K562 (cell line): Measurements from ENCODE around the gene UBAP1L. TPM values are rescaled to one million over a fixed set of nuclear protein-coding genes. Genes with fewer than 3 reads are reported as not detected.

Experiments used
- CBX5 ChIP-seq: IDR thresholded peaks from 2 replicates; pipeline ENCODE4 v1.6.1; 2014; ENCODE audit warnings: low read depth, borderline replicate concordance
- DDX20 ChIP-seq: fragments of 450-650 bp; IDR thresholded peaks from 2 replicates; pipeline ENCODE4 v1.6.1; 2016; ENCODE audit warnings: missing genetic modification characterization, low read depth, mild to moderate bottlenecking, missing compliant biosample characterization, moderate library complexity
- ETV5 ChIP-seq: sonication (generic); formaldehyde crosslinking; IDR thresholded peaks from 2 replicates; pipeline ENCODE4 v1.4.0; 2020; ENCODE audit warnings: low read depth, mild to moderate bottlenecking, missing genetic modification reagents
- FUS ChIP-seq: fragments of 200-400 bp; formaldehyde crosslinking; optimal IDR thresholded peaks from 2 replicates; pipeline ENCODE3; 2017; ENCODE audit warnings: low read depth, low read length
- HNRNPLL ChIP-seq: fragments of 200-400 bp; formaldehyde crosslinking; IDR thresholded peaks from 2 replicates; pipeline ENCODE4 v1.6.1; 2017; ENCODE audit warnings: low read length, low read depth, mild to moderate bottlenecking; ENCODE audit not compliant: poor library complexity, severe bottlenecking
- MIER1 ChIP-seq: fragments of 450-650 bp; IDR thresholded peaks from 2 replicates; pipeline ENCODE4 v1.6.1; 2016; ENCODE audit warnings: antibody characterized with exemption, mild to moderate bottlenecking, low read depth
- MXI1 ChIP-seq: IDR thresholded peaks from 2 replicates; pipeline ENCODE4 v1.6.1; 2011; ENCODE audit warnings: low read depth, mild to moderate bottlenecking, improper control_type of control experiment, low read length
- NCOR1 ChIP-seq: fragments of 450-650 bp; IDR thresholded peaks from 2 replicates; pipeline ENCODE4 v1.6.1; 2016; ENCODE audit warnings: mild to moderate bottlenecking, moderate library complexity
- NFIC ChIP-seq: fragments of 450-650 bp; IDR thresholded peaks from 2 replicates; pipeline ENCODE4 v1.6.1; 2017; ENCODE audit warnings: mild to moderate bottlenecking, inconsistent platforms
- PHF8 ChIP-seq: fragments of 200-600 bp; sonication (generic); IDR thresholded peaks from 2 replicates; pipeline ENCODE4 v1.6.1; 2012; ENCODE audit warnings: mixed run types, mild to moderate bottlenecking, inconsistent platforms, low read length, moderate library complexity, borderline replicate concordance
- PYGO2 ChIP-seq: fragments of 450-650 bp; IDR thresholded peaks from 2 replicates; pipeline ENCODE4 v1.6.1; 2016; ENCODE audit warnings: mild to moderate bottlenecking, missing genetic modification characterization, moderate library complexity, missing compliant biosample characterization
- SMARCC2 ChIP-seq: fragments of 450-650 bp; IDR thresholded peaks from 2 replicates; pipeline ENCODE4 v1.6.1; 2017; ENCODE audit warnings: antibody characterized with exemption, moderate library complexity, mild to moderate bottlenecking, low read depth
- TBP ChIP-seq: optimal IDR thresholded peaks from 2 replicates; pipeline ENCODE3; 2011; ENCODE audit warnings: low read depth, low read length, improper control_type of control experiment
- TEAD2 ChIP-seq: fragments of 450-650 bp; IDR thresholded peaks from 2 replicates; pipeline ENCODE4 v1.6.1; 2016; ENCODE audit warnings: missing genetic modification characterization, control low read depth, missing compliant biosample characterization
- TRIM24 ChIP-seq, 2 experiments: fragments of 450-650 bp; IDR thresholded peaks; 2 replicates each; pipeline ENCODE4 v1.6.1; 2016
- ZBED1 ChIP-seq: IDR thresholded peaks from 2 replicates; pipeline ENCODE4 v1.6.1; 2014
- ZBTB17 ChIP-seq: fragments of 450-650 bp; formaldehyde crosslinking; IDR thresholded peaks from 2 replicates; pipeline ENCODE4 v1.4.0; 2020; ENCODE audit warnings: mild to moderate bottlenecking
- polyA plus RNA-seq, 8 experiments: library from polyadenylated mRNA; depleted of rRNA in 4 of 8; stranded (reverse) in 5 of 8; unstranded in 3 of 8; fragments of >200 nt; fragmentation: Nextera tagmentation in 2 of 8; fragmentation: Illumina TruSeq in 1 of 8; extraction: Ambion mirVana in 2 of 8; extraction: Trizol in 1 of 8; gene quantifications; 2 replicates each; pipeline versions ENCODE4 v1.2.1 to v1.2.3, GENCODE V29; 2011 to 2014; ENCODE audit warnings: inconsistent platforms in 1 of 8, missing spikeins in 1 of 8
- total RNA-seq, 7 experiments: library from RNA; depleted of rRNA in 6 of 7; stranded (reverse); fragments of >200 nt in 6 of 7; fragmentation: Illumina TruSeq in 2 of 7; extraction: Trizol in 2 of 7; gene quantifications; 2 replicates each; pipeline versions ENCODE4 v1.2.1 to v1.2.3, GENCODE V29; 2011 to 2021; ENCODE audit warnings: low replicate concordance in 1 of 7
- TF ChIP-seq, protein P1 (sequence below), 2 experiments: IDR thresholded peaks in 1 of 2; conservative IDR thresholded peaks in 1 of 2; 2 replicates each; pipeline ENCODE4 v1.6.1; 2016; ENCODE audit warnings: low read depth in 2 of 2, mild to moderate bottlenecking in 1 of 2, missing compliant biosample characterization in 1 of 2, missing genetic modification characterization in 1 of 2, moderate library complexity in 1 of 2
- TF ChIP-seq, protein P2 (sequence below): sonication (generic); formaldehyde crosslinking; IDR thresholded peaks from 2 replicates; pipeline ENCODE4 v1.9.0; 2022; ENCODE audit warnings: mild to moderate bottlenecking, missing genetic modification reagents
- TF ChIP-seq, protein P3 (sequence below): sonication (generic); formaldehyde crosslinking; IDR thresholded peaks from 2 replicates; pipeline ENCODE4 v1.8.1; 2023; ENCODE audit warnings: mild to moderate bottlenecking, missing genetic modification reagents
- TF ChIP-seq, protein P4 (sequence below): fragments of 250-450 bp; sonication (Bioruptor Pico); IDR thresholded peaks from 2 replicates; pipeline ENCODE4 v1.5.1; 2021; ENCODE audit warnings: mild to moderate bottlenecking
- TF ChIP-seq, protein P5 (sequence below): fragments of 450-650 bp; formaldehyde crosslinking; IDR thresholded peaks from 2 replicates; pipeline ENCODE4 v1.4.0; 2022; ENCODE audit warnings: missing genetic modification characterization

Gene UBAP1L
- total and polyA plus RNA-seq, 9 of the 15 experiments (the other 6 are each of a cell fraction or from before 2014, with no cell fraction given): 0.16 to 0.71 (median 0.41) TPM; not detected in 2

DNA sequence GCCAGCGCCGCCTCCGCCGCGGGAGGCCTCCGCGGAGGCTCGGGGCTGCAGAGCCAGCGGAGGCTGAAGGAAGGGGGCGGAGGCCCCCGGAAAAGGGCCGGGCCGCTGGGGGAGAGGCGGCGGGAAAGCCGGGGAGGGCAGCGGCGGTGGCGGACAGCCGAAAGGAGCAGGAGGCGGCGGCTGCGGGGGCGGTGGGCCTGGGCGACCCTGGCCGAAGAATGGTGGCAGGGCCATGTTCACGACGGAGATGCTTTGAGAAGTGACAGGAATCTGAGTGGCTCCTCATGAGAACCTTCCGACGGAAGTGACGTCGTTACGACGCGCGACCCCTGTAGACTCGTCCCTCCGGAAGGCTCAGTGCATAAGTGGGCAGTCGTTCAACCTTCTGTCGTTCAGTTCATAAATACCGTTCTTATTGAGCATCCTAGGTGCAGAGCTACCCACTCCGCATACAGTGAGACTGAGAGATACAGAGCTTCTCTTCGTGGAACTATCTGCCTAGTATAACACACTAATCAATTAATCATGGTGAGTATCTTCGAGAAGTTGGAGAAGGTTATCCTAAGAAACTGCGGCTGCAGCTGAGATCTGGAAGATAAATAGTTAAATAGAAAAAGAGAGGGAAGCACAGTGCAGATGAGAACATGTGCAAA, 18.7 kb upstream of the UBAP1L start, which contains the start of gene PDCD7 (continued):
- TF ChIP-seq MIER1 (no peak), PHF8 (peak; percentile 71; the same call in 1 of the 2 replicates), TRIM24 (IDR thresholded peaks at IDR 0.05) (0 out of 4 replicates have a peak, but pooled peaks of 1 of the 2 experiments have one; percentile 23), ETV5 (CRISPR knock-in tag) (peak; percentile 93), TEAD2 (tag) (no peak), PYGO2 (no peak), MXI1 (peak; percentile 59; the same call in 1 of the 2 replicates), FUS (no peak), HNRNPLL (peak; percentile 24), ZBED1 (no peak), TBP (peak; percentile 92), SMARCC2 (no peak), CBX5 (no peak), NFIC (peak; percentile 44; the same call in 1 of the 2 replicates), NCOR1 (no peak), ZBTB17 (0 out of 2 replicates have a peak, but pooled peaks have one; percentile 14), DDX20 (tag) (no peak)
- TF ChIP-seq, protein P1, sequence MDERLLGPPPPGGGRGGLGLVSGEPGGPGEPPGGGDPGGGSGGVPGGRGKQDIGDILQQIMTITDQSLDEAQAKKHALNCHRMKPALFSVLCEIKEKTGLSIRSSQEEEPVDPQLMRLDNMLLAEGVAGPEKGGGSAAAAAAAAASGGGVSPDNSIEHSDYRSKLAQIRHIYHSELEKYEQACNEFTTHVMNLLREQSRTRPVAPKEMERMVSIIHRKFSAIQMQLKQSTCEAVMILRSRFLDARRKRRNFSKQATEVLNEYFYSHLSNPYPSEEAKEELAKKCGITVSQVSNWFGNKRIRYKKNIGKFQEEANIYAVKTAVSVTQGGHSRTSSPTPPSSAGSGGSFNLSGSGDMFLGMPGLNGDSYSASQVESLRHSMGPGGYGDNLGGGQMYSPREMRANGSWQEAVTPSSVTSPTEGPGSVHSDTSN (CRISPR knock-in tag; IDR thresholded peaks at IDR 0.05; ENCODE audit: low read depth): no peak
- TF ChIP-seq, protein P1 (tag; conservative IDR thresholded peaks at IDR 0.05; ENCODE audit: low read depth): peak; percentile 59; the same call in 1 of the 2 replicates
- TF ChIP-seq, protein P2, sequence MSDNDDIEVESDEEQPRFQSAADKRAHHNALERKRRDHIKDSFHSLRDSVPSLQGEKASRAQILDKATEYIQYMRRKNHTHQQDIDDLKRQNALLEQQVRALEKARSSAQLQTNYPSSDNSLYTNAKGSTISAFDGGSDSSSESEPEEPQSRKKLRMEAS (CRISPR knock-in tag): 0 out of 2 replicates have a peak, but pooled peaks have one; percentile 14
- TF ChIP-seq, protein P3, sequence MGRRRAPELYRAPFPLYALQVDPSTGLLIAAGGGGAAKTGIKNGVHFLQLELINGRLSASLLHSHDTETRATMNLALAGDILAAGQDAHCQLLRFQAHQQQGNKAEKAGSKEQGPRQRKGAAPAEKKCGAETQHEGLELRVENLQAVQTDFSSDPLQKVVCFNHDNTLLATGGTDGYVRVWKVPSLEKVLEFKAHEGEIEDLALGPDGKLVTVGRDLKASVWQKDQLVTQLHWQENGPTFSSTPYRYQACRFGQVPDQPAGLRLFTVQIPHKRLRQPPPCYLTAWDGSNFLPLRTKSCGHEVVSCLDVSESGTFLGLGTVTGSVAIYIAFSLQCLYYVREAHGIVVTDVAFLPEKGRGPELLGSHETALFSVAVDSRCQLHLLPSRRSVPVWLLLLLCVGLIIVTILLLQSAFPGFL: no peak
- TF ChIP-seq, protein P4, sequence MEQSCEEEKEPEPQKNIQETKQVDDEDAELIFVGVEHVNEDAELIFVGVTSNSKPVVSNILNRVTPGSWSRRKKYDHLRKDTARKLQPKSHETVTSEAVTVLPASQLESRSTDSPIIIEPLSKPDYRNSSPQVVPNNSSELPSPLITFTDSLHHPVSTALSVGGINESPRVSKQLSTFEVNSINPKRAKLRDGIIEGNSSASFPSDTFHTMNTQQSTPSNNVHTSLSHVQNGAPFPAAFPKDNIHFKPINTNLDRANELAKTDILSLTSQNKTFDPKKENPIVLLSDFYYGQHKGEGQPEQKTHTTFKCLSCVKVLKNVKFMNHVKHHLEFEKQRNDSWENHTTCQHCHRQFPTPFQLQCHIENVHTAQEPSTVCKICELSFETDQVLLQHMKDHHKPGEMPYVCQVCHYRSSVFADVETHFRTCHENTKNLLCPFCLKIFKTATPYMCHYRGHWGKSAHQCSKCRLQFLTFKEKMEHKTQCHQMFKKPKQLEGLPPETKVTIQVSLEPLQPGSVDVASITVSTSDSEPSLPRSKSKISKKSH: no peak
- TF ChIP-seq, protein P5, sequence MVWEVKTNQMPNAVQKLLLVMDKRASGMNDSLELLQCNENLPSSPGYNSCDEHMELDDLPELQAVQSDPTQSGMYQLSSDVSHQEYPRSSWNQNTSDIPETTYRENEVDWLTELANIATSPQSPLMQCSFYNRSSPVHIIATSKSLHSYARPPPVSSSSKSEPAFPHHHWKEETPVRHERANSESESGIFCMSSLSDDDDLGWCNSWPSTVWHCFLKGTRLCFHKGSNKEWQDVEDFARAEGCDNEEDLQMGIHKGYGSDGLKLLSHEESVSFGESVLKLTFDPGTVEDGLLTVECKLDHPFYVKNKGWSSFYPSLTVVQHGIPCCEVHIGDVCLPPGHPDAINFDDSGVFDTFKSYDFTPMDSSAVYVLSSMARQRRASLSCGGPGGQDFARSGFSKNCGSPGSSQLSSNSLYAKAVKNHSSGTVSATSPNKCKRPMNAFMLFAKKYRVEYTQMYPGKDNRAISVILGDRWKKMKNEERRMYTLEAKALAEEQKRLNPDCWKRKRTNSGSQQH (CRISPR knock-in tag): no peak
